ENCODE results near the gene ARHGAP26. TPM values are rescaled to one million over a fixed set of nuclear protein-coding genes. Genes with fewer than 3 reads are reported as not detected.

The ARHGAP26 gene
- total and polyA plus RNA-seq, 2 experiments from 2014 or later, result 9.5 to 16.8 TPM

DNA sequence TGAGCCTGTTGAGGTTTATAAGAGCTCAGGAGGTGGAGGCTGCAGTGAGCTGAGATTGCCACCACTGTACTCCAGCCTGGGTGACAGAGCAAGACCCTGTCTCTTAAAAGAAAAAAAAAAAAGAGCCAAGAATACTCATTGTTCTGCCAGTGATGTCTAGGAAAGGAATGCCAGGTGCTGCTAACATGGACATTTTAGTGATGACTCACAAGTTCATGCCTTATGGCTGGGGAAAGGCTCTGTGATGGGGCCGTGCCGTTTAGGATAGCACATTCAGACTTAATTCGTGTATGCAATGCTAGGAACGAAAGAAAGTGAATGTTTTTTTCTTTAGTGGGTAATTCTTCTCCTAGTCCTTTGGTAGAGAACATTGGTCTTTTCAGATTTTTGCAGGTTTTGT is 134.2 kb downstream of the ARHGAP26 start (continued):
- TF ChIP-seq, protein P1, sequence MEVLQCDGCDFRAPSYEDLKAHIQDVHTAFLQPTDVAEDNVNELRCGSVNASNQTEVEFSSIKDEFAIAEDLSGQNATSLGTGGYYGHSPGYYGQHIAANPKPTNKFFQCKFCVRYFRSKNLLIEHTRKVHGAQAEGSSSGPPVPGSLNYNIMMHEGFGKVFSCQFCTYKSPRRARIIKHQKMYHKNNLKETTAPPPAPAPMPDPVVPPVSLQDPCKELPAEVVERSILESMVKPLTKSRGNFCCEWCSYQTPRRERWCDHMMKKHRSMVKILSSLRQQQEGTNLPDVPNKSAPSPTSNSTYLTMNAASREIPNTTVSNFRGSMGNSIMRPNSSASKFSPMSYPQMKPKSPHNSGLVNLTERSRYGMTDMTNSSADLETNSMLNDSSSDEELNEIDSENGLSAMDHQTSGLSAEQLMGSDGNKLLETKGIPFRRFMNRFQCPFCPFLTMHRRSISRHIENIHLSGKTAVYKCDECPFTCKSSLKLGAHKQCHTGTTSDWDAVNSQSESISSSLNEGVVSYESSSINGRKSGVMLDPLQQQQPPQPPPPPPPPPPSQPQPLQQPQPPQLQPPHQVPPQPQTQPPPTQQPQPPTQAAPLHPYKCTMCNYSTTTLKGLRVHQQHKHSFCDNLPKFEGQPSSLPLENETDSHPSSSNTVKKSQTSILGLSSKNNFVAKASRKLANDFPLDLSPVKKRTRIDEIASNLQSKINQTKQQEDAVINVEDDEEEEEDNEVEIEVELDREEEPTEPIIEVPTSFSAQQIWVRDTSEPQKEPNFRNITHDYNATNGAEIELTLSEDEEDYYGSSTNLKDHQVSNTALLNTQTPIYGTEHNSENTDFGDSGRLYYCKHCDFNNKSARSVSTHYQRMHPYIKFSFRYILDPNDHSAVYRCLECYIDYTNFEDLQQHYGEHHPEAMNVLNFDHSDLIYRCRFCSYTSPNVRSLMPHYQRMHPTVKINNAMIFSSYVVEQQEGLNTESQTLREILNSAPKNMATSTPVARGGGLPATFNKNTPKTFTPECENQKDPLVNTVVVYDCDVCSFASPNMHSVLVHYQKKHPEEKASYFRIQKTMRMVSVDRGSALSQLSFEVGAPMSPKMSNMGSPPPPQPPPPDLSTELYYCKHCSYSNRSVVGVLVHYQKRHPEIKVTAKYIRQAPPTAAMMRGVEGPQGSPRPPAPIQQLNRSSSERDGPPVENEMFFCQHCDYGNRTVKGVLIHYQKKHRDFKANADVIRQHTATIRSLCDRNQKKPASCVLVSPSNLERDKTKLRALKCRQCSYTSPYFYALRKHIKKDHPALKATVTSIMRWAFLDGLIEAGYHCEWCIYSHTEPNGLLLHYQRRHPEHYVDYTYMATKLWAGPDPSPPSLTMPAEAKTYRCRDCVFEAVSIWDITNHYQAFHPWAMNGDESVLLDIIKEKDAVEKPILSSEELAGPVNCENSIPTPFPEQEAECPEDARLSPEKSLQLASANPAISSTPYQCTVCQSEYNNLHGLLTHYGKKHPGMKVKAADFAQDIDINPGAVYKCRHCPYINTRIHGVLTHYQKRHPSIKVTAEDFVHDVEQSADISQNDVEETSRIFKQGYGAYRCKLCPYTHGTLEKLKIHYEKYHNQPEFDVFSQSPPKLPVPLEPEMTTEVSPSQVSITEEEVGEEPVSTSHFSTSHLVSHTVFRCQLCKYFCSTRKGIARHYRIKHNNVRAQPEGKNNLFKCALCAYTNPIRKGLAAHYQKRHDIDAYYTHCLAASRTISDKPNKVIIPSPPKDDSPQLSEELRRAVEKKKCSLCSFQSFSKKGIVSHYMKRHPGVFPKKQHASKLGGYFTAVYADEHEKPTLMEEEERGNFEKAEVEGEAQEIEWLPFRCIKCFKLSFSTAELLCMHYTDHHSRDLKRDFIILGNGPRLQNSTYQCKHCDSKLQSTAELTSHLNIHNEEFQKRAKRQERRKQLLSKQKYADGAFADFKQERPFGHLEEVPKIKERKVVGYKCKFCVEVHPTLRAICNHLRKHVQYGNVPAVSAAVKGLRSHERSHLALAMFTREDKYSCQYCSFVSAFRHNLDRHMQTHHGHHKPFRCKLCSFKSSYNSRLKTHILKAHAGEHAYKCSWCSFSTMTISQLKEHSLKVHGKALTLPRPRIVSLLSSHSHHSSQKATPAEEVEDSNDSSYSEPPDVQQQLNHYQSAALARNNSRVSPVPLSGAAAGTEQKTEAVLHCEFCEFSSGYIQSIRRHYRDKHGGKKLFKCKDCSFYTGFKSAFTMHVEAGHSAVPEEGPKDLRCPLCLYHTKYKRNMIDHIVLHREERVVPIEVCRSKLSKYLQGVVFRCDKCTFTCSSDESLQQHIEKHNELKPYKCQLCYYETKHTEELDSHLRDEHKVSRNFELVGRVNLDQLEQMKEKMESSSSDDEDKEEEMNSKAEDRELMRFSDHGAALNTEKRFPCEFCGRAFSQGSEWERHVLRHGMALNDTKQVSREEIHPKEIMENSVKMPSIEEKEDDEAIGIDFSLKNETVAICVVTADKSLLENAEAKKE (CRISPR knock-in tag; IDR thresholded peaks at IDR 0.05), result no peak
- TF ChIP-seq, protein P2, sequence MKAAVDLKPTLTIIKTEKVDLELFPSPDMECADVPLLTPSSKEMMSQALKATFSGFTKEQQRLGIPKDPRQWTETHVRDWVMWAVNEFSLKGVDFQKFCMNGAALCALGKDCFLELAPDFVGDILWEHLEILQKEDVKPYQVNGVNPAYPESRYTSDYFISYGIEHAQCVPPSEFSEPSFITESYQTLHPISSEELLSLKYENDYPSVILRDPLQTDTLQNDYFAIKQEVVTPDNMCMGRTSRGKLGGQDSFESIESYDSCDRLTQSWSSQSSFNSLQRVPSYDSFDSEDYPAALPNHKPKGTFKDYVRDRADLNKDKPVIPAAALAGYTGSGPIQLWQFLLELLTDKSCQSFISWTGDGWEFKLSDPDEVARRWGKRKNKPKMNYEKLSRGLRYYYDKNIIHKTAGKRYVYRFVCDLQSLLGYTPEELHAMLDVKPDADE (IDR thresholded peaks at IDR 0.05), result no peak
- TF ChIP-seq CREB1 (CRISPR knock-in tag; IDR thresholded peaks at IDR 0.05; ENCODE audit: low read depth), result no peak
- TF ChIP-seq POLR2AphosphoS5 (IDR thresholded peaks at IDR 0.05; ENCODE audit: low read depth), result no peak
- TF ChIP-seq NANOG (IDR thresholded peaks at IDR 0.05; ENCODE audit: borderline replicate concordance), result no peak

- Mint-ChIP-seq H3K4me1 (peaks cover 27% of the 10 kb centered on the region), H3K27me3 (ENCODE audit: insufficient read depth, low read depth, poor library complexity) (no peaks in the 10 kb centered on the region), H3K36me3 (ENCODE audit: low read depth) (peaks cover 33% of the 10 kb centered on the region; the same call in 2 of the 3 replicates), H3K4me3 (no peak overlapping the region), H3K9me3 (no peaks in the 10 kb centered on the region), H3K27ac (no peak overlapping the region)
- no peak for DNase-seq (ENCODE audit: low spot score)
- Histone ChIP-seq H3F3A (replicated peaks; ENCODE audit: low read depth) (no peaks in the 10 kb centered on the region), H3K4me3 (no peak overlapping the region), H3K36me3 (ENCODE audit: insufficient read depth) (peaks cover 15% of the 10 kb centered on the region), H2AFZ (no peak overlapping the region), H3K27ac (ENCODE audit: low read depth) (no peak overlapping the region), H3K4me1 (ENCODE audit: insufficient read depth) (peaks cover 6% of the 10 kb centered on the region), H4K20me1 (replicated peaks; ENCODE audit: insufficient read depth) (no peaks in the 10 kb centered on the region; the same call in 1 of the 2 replicates), H3K27me3 (ENCODE audit: insufficient read depth) (no peaks in the 10 kb centered on the region), H3K9me2 (ENCODE audit: insufficient read depth) (no peaks in the 10 kb centered on the region), H3K4me2 (no peak overlapping the region), H3K79me2 (replicated peaks; ENCODE audit: insufficient read depth) (no peaks in the 10 kb centered on the region)
- ATAC-seq, result no peak
- TF ChIP-seq EZH2 (IDR thresholded peaks at IDR 0.05; ENCODE audit: low read depth, unreplicated experiment) (no peak), REST (IDR thresholded peaks at IDR 0.05; ENCODE audit: unreplicated experiment) (no peak), CREB1 (CRISPR knock-in tag; IDR thresholded peaks at IDR 0.05; ENCODE audit: low read depth) (no peak), EZH2phosphoT487 (IDR thresholded peaks at IDR 0.05; ENCODE audit: unreplicated experiment) (no peak), ZNF114 (CRISPR knock-in tag; IDR thresholded peaks at IDR 0.05) (no peak)
- TF ChIP-seq, protein P3, sequence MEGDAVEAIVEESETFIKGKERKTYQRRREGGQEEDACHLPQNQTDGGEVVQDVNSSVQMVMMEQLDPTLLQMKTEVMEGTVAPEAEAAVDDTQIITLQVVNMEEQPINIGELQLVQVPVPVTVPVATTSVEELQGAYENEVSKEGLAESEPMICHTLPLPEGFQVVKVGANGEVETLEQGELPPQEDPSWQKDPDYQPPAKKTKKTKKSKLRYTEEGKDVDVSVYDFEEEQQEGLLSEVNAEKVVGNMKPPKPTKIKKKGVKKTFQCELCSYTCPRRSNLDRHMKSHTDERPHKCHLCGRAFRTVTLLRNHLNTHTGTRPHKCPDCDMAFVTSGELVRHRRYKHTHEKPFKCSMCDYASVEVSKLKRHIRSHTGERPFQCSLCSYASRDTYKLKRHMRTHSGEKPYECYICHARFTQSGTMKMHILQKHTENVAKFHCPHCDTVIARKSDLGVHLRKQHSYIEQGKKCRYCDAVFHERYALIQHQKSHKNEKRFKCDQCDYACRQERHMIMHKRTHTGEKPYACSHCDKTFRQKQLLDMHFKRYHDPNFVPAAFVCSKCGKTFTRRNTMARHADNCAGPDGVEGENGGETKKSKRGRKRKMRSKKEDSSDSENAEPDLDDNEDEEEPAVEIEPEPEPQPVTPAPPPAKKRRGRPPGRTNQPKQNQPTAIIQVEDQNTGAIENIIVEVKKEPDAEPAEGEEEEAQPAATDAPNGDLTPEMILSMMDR (conservative IDR thresholded peaks at IDR 0.05; ENCODE audit: low read depth in 2 of 2), result no peak
- TF ChIP-seq, protein P2 (IDR thresholded peaks at IDR 0.05), result no peak
These were observed 135.2 kb downstream of the ARHGAP26 start for GRCh38 chr5:142905348-142905747.

All from GM23338 (cell line).